ENCODE results near the gene ASB13.

The ASB13 gene

DNA sequence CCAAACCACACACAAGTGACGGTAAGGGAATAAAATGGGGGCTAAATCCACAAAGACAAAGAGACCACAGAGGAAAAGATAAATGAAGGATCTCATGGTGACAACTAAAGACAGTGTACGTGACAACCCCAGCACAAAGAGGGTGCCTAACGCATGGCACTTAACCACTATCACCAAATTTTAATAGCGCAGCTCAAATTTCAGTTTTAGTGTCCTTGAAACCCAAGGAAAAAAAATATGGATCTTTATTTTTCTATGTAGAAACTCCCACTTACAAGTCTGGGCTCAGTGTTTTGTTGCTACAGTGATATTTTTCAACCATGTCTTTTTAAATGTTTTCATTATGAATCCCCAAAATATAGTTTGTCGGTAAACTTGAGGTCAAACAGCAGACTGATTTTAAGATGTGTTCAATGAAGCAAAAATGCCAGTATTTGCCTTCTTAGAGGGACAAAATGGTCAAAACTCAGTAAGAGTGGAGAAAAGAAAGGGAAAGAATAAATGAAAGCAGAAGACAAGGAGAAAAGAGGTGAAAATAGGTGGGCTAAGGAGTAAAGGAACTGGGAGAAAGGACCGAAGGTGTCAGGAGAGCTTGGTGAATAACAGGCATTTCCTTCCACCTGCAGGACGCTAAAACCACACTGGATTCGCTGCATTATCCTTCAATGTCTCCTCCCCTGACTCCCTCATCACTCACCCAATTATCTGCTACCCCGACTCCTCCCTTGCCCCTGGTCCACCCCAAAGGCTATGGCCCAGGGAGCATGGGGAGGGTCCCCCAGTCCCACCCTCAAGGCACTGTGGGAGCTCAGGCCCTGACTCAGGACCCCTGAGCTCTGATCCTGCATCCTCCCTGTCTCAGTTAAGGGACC lies 3.5 kb downstream of the ASB13 start:
- H3K27me3 ChIP-seq (replicated peaks): no peaks in the 10 kb centered on the region
- H3K27ac ChIP-seq: no peak overlapping the region
- no peaks in the 10 kb centered on the region for H3K36me3 ChIP-seq (replicated peaks)
- no peak overlapping the region for H3K4me3 ChIP-seq (ENCODE audit: low read depth, low read length)
- in situ Hi-C loops (cut with HindIII; ENCODE audit: low pct_ligation_motif_present, low sequenced_read_pairs): no loop called here
- DNase-seq: no peak
- TF ChIP-seq, protein P1, sequence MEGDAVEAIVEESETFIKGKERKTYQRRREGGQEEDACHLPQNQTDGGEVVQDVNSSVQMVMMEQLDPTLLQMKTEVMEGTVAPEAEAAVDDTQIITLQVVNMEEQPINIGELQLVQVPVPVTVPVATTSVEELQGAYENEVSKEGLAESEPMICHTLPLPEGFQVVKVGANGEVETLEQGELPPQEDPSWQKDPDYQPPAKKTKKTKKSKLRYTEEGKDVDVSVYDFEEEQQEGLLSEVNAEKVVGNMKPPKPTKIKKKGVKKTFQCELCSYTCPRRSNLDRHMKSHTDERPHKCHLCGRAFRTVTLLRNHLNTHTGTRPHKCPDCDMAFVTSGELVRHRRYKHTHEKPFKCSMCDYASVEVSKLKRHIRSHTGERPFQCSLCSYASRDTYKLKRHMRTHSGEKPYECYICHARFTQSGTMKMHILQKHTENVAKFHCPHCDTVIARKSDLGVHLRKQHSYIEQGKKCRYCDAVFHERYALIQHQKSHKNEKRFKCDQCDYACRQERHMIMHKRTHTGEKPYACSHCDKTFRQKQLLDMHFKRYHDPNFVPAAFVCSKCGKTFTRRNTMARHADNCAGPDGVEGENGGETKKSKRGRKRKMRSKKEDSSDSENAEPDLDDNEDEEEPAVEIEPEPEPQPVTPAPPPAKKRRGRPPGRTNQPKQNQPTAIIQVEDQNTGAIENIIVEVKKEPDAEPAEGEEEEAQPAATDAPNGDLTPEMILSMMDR (IDR thresholded peaks at IDR 0.05; ENCODE audit: low read depth, low read length, missing control alignments): no peak

DNA sequence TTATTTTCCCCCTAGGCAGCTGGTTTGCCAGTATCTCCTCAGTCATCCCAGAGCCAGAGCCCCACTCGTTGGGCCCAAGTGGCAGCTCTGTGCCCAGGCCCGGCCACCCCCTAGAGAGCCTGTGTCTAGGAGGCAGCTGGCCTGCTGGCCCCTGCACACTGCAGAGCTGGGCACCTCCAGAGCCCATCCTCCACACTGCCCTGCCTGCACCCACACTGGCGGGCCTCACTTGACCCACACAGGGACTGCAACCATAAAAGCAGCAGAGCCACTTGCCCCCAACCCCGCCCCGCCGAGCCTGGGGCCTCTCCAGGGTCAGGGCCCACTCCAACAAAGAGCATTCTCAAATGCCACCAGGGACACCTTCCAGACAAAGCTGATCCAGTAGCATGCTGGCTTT lies 5.4 kb downstream of the ASB13 start:
- in situ Hi-C loops (cut with HindIII; ENCODE audit: low pct_ligation_motif_present, low sequenced_read_pairs): no loop called here
- Histone ChIP-seq H3K27ac (no peak overlapping the region), H3K4me3 (ENCODE audit: low read depth, low read length) (no peak overlapping the region), H3K27me3 (replicated peaks) (no peaks in the 10 kb centered on the region), H3K36me3 (replicated peaks) (no peaks in the 10 kb centered on the region)
- TF ChIP-seq, protein P1 (IDR thresholded peaks at IDR 0.05; ENCODE audit: low read depth, low read length, missing control alignments): no peak
- DNase-seq: no peak

DNA sequence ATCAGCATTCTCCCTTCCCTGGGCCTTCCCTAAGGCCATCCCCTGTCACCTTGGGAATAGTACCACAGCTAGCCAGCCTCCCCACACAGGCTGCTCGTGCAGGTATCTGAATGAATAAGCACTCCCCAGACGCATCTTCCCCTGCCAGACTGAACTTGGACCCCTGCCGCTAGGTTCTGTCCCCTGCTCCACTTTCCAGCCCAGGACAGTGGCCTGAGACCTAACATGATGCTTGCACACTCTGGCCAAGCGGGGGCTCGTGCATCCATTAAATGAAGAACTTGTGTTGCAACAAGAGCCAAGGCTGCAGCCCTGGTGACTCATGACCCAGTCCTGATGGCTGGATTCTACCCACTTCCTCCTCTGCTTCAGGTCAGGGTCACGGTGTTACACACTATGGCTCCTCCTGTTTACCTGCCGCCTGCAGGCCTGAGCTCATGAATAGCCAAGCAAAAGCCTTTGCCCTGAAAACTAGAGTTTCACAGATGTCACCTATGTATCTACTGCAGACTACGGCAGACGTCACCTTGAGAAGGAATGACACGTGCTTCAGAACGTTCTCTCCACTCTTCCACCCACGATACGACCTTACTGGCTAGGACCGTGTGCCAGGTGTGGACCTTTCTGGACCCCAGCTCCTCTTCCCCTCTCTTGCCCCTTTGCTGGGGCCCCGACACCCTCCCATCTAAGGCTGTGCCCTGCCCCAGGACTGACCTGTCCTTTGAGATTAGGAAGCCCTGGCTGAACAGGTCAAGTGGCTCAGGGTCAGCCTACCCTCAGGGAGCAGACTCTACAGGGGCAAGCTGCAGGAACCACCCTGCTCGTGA lies 6.5 kb downstream of the ASB13 start:
- Histone ChIP-seq H3K36me3 (replicated peaks) (no peaks in the 10 kb centered on the region), H3K27me3 (replicated peaks) (no peaks in the 10 kb centered on the region), H3K4me3 (ENCODE audit: low read depth, low read length) (no peak overlapping the region), H3K27ac (no peak overlapping the region)
- peak; percentile 53 for DNase-seq
- in situ Hi-C loops (cut with HindIII; ENCODE audit: low pct_ligation_motif_present, low sequenced_read_pairs): no loop called here
- TF ChIP-seq, protein P1 (IDR thresholded peaks at IDR 0.05; ENCODE audit: low read depth, low read length, missing control alignments): no peak

- DNase-seq: no peak
- Histone ChIP-seq H3K4me3 (ENCODE audit: low read depth, low read length) (no peak overlapping the region), H3K27me3 (replicated peaks) (no peaks in the 10 kb centered on the region), H3K27ac (no peak overlapping the region), H3K36me3 (replicated peaks) (no peaks in the 10 kb centered on the region)
- TF ChIP-seq, protein P1 (IDR thresholded peaks at IDR 0.05; ENCODE audit: low read depth, low read length, missing control alignments): no peak
- in situ Hi-C loops (cut with HindIII; ENCODE audit: low pct_ligation_motif_present, low sequenced_read_pairs): no loop called here
Measured at GRCh38 chr10:5658871-5659618, 7.3 kb downstream of the ASB13 start.

DNA sequence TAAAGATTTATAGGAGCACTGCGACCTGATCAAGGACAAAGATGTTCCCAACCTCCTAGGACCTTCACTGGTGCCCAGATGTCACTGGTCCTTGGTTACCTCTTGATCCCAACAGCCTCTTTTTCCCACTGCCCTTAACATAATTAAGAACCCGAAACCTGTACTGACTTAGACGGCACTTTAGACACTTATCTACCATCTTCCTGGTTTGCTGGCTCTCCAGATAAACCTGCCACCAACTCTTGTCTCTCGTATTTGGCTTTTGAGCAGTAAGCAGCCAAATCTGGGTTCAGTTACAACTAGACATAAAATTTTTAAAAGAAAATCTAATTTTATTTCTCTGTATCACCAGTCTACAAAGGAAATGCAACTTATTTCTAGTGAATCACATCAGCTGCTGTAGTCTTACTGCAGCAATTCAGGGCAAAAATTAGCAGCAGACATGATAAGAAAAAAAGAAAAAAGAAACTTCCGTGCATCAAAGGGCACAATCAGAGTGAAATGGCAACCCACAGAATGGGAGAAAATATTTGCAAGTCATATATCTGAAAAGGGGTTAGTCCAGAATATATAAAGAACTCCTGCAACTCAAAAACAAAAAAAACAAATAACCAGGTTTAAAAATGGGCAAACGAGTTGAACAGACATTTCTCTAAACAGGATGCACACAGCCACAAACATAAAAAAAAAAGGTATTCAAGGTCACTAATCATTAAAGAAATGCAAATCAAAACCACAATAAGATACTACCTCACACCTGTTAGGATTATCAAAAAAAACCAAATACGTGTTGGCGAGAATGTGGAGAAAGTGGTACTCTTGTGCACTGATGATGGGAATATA lies 9.4 kb downstream of the ASB13 start:
- in situ Hi-C loops (cut with HindIII; ENCODE audit: low pct_ligation_motif_present, low sequenced_read_pairs): no loop called here
- H3K27ac ChIP-seq: no peak overlapping the region
- no peak overlapping the region for H3K4me3 ChIP-seq (ENCODE audit: low read depth, low read length)
- TF ChIP-seq, protein P1 (IDR thresholded peaks at IDR 0.05; ENCODE audit: low read depth, low read length, missing control alignments): no peak
- no peaks in the 10 kb centered on the region for H3K27me3 ChIP-seq (replicated peaks)
- H3K36me3 ChIP-seq (replicated peaks): no peaks in the 10 kb centered on the region
- DNase-seq: no peak
